Sigmoid colon (tissue), 3 donors: ENCODE results near the gene SPATA6.
"Not testable (repeated sequence)": the region's sequence is repeated elsewhere in the genome, so short reads cannot be mapped to it uniquely, and the experiment has no call there.

Source experiments
- CTCF ChIP-seq, 4 experiments: fragments of 450-650 bp in 3 of 4; fragments of 200-600 bp in 1 of 4; IDR thresholded peaks; one replicate each; pipeline ENCODE4 v1.5.1; 2016 to 2019; ENCODE audit warnings: antibody characterized with exemption in 4 of 4, mild to moderate bottlenecking in 3 of 4, moderate library complexity in 2 of 4
- POLR2A ChIP-seq, 2 donors: fragments of 450-650 bp; IDR thresholded peaks; one replicate each; pipeline ENCODE4 v1.6.1; 2016; ENCODE audit warnings: antibody characterized with exemption in 2 of 2, mild to moderate bottlenecking in 2 of 2, moderate library complexity in 2 of 2

GRCh38 chr1:48294094-48294493 lies 177.9 kb downstream of the SPATA6 start:
- not testable (repeated sequence) for TF ChIP-seq POLR2A, CTCF (IDR thresholded peaks at IDR 0.05)
